Stimulated activated CD4-positive, alpha-beta T cell treated with anti-CD3 and anti-CD28 coated beads, Interleukin-12 subunit alpha, Interleukin-12 subunit beta, amount 100 ng/mL, for 48 hours (primary cell): ENCODE data around the gene CD99.

Source experiments
- DNase-seq, 3 donors: peaks; one replicate each; pipeline ENCODE4 v3.0.0-alpha.2; 2020; ENCODE audit warnings: low read depth in 2 of 3, low spot score in 1 of 3

The CD99 gene

GRCh38 chrX:2697741-2698299 is 6.7 kb downstream of the CD99 start:
- no peak for DNase-seq

DNA sequence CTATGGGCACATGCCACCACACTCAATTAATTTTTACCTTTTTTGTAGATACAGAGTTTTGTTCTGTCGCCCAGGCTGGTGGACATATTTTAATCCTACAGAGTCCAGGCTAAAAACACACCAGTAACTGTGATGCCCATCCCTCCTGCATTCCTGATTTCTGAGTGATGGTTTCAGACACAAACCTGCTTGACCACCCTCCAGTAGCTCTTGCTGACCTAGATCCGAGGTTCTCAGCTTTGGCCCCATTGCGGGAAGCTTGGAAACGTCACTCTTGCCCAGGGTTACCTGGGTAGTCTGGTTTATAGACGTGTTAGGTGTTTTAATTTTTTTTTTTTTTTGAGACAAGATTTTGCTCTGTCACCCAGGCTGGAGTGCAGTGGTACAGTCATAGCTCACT is 7.5 kb downstream of the CD99 start:
- no peak for DNase-seq

GRCh38 chrX:2699959-2700358 is 8.9 kb downstream of the CD99 start:
- no peak for DNase-seq

GRCh38 chrX:2700405-2701320 is 9.6 kb downstream of the CD99 start:
- DNase-seq: no peak

DNA sequence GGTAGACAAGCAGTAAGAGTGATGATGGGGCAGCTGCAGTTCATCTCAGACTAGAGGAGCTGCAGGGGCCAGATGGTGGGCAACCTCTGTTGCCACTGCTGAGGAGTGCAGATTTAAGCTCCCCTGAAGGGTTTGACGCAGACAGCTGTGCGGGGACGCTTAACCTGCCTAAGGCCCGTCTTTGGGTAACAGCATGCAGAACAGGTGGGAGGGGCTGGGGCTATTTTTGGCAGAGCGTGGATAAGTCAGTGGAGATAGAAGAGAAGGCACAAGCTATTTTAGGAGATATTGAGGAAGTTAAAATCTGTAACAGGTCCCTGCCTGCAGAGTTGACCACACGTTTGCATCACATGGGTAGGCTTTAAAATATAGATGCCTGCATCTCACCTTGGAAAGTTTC is 10.5 kb downstream of the CD99 start:
- no peak for DNase-seq

DNA sequence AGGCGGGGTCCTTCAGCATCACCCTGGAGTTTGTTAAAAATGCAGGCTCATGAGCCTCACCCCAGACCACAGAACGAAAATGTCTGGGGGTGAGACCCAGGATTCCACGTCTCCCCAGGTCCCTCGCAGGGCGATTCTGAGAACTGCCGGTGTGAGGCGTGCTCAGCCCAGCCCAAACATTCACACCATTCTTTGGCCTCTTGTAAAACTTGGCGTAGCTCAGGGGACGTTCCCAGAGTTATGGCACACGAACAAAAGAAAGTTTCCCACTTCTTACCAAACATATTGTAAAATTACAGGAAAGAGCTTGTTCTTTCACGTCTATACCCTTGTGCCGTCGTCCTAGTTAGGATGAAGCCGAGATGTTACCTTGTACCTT is 12.9 kb downstream of the CD99 start:
- DNase-seq: no peak

- DNase-seq: no peak
These were observed 14.1 kb downstream of the CD99 start for GRCh38 chrX:2705046-2705832.

DNA sequence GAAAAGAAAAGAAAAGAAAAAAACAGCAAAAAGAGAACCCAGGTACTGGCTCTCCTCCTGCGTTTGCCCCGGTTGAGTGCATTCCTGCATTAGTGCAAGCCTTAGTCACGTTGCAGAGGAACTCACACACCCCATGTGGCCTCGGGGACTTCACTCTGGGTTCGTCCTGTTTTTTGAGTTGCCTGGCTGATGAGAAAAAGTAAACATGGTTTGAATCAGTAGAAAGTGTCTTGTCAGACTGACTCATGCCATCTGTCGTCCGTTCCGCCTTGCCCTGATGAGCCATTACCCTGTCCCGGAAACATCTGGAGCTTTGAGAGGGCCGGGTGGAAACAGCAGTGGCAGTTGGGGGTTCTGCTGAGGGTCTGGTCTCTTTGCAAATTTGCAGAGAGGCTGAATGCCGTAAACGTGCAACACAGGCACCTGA is 16.3 kb downstream of the CD99 start:
- DNase-seq: peak; percentile 54 to 63 (median 57)

- no peak for DNase-seq
These were observed 16.9 kb downstream of the CD99 start for GRCh38 chrX:2708021-2708420.

DNA sequence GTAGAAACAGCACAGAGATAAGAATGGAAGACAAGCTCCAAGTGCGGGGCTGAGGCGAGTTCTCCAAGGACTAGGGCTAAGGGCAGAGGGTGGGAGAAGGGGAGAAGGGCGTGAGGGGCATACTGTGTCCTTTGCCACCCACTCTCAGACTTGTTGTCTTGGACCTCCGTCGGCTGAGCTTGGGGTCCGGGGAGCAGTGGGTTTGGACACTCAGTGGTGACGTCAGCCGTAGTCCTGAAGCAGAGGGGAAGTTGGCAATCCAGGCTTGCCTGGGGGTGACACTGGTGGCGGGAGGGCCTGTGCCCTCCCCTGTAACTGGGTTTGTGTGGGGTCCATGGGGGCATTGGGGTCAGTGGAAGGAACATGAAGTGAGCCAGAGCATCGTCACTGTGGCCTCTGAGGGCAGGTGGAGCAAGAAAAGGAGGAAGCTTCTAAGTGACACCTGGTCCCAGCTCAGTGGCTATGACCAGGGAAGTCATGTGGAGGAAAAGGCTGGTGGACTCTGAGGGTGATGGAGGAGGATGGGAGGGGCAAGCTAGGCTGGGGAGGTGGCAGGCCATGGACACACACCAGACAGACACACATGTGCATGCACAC is 17.6 kb downstream of the CD99 start:
- DNase-seq: no peak

DNA sequence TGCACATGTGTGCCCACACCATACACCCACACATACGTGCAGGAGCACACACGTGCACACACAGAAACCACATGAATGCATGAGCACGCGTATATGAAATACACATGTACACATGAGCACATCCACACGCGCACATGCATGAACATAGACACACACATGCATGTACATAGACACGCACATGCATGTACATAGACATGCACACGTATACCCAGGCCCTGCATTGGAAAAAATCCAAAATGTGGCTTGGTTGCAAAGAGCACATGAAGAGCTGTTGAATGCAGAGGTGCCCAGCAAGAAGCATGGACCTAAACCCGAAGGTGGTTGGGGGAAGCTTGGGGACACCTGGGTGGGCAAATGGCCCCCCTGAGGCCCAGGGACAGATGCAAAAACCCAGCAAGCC is 18.5 kb downstream of the CD99 start:
- DNase-seq: no peak

DNA sequence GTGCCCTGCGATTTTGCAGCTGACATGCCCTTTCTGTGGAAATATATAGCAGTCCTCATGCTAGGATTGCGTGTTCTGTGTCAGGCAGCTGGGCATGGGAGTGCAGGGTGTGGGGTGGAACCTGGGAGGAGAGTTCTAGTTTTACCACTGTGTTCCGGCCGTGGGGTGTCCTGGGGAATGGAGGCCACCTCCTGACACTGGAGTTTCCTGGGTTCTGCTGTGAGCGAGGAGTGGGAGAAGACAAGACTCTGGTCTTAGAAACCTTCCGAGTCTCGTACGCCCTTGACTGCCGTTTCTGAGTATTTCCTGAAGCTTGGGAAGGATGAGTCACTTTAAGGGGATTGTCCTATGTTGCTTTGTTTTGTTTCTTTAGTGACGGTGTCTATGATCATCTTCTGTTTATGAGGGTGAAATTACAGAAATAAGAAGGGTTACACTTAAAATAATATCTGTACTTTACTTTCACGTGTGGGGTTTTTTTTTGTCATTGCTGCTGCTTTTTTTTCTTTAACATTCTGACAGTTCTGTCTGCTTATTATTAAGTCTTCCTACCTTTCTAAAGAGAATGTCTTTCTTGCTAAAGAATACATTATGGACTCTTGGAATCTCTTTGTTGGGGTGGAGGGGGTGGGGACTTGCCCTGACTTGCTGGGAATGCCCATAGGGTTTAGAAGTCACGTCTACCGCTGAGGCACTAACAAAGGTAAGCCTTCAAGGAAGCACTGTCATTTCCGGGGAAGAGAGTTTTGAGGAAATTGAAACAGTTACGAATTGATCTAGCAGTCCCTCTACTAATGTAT is 19.1 kb downstream of the CD99 start:
- DNase-seq: peak in 1 of 3 donors; percentile 59

DNA sequence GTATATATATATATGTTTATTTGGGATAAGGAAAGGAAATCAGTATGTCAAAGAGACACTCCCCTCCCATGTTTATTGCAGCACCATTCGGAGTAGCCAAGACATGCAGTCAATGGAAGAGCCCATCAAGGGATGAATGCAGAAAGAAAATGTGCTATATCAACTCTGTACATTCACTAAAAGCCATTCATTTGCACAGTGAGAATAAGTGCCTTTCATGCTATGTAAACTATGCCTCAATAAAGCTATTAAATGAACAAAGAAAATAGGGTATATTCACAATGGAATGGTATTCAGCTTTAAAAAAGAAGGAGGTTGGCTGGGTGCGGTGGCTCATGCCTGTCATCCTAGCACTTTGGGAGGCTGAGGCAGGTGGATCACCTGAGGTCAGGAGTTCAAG is 20.3 kb downstream of the CD99 start:
- DNase-seq: no peak

- no peak for DNase-seq
These were observed 21.3 kb downstream of the CD99 start for GRCh38 chrX:2712428-2712827.

- DNase-seq: no peak
These were observed 22.1 kb downstream of the CD99 start for GRCh38 chrX:2712890-2713840.

DNA sequence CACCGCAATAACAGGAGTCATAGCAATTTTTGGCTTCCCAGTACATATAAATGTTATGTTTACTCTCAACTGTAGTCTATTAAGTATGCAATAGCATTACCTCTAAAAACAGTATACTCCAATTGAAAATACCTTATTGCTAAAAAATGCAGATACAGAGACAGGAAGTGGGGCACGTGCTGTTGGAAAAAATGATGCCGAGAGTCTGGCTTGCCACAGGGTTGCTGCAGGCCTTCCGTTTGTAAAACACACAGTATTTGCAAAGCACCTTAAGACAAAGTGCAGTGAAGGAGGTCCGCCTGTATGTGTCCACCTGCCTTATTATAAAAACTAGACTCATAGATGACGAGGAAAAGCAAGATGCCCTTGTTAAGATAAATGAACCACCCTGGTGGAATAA is 23.5 kb downstream of the CD99 start:
- DNase-seq: no peak

- DNase-seq: no peak
These were observed 24.0 kb downstream of the CD99 start for GRCh38 chrX:2715066-2715600.

- no peak for DNase-seq
These were observed 26.2 kb downstream of the CD99 start for GRCh38 chrX:2717312-2717711.

- no peak for DNase-seq
These were observed 27.7 kb downstream of the CD99 start for GRCh38 chrX:2718821-2719220.
